MM.1S (cell line): Measurements from ENCODE around the gene GMPPA.

Experiments
- CTCF ChIP-seq: fragments of 300-600 bp; sonication (generic); IDR thresholded peaks from 2 replicates; pipeline ENCODE4 v1.5.1; 2016; ENCODE audit warnings: antibody characterized with exemption, low read length, mixed read lengths
- EZH2 ChIP-seq: fragments of 300-600 bp; sonication (generic); optimal IDR thresholded peaks from 2 replicates; pipeline ENCODE3; 2017; ENCODE audit warnings: low read depth, mild to moderate bottlenecking, antibody characterized with exemption, low read length, mixed read lengths

DNA sequence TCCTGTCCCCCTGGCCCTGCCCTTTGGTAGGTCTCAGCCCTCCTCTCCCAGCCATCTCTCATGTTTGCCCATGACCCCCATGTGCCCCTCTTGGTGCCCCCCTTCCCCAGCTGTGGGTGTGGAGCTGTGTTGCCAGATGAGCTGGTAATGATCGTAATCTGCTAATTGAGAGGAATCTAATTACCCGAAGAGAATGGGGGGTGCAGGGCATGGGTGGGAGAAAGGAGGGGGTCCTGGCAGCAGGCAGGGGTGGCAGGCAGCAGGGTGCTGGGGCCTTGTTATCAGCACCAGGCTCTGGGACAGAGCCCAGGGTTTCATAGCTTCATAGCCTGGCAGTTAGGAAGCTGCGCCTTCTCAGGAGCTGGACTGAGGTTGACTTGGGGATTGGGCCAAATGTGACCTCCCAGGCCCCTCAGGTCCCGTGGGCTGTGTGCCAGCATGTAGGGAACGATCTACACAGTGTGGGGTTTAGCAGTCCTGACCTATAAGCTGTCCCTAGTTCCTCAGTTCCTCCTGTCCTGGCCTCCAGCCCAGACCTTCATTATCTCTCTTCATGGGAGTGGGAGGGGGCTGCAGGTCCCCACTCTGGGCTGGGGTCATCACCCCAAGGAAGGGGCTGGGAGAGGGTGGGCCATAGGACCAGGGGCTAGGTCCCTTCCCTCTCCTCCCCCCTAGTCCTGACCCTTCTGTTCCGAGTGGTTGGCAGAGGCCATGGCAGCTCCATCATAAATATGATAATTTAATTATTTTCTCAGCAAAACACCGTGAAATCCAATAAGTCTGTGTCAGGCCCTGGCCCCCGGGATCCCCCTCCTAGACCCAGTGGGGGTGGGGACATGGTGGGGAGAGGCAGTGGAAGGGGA is 9.1 kb downstream of the GMPPA start:
- TF ChIP-seq CTCF (no peak), EZH2 (no peak)
